Astrocyte (in vitro differentiated cells and primary cell): ENCODE results near the gene KLHL22. TPM values are rescaled to one million over a fixed set of nuclear protein-coding genes. Genes with fewer than 3 reads are reported as not detected.
"Not testable (repeated sequence)": the region's sequence is repeated elsewhere in the genome, so short reads cannot be mapped to it uniquely, and the experiment has no call there.

Experiments used
- DNase-seq: peaks from one replicate; pipeline ENCODE4 v3.0.0-alpha.2; 2010; ENCODE audit warnings: low read depth
- FAIRE-seq: peaks from 2 replicates; lab custom pipeline; 2011; peaks lifted over from hg19 to GRCh38; lab: Jason Lieb, UNC
- H2AFZ ChIP-seq: 2 replicates; pipeline ENCODE4 v1.6.0; 2012; ENCODE audit warnings: low read depth, low read length, inconsistent platforms
- H3K27ac ChIP-seq: 2 replicates; pipeline ENCODE4 v1.5.1; 2011; ENCODE audit warnings: low read depth, low read length, inconsistent platforms
- H3K27me3 ChIP-seq: 2 replicates; pipeline ENCODE4 v1.6.0; 2011; ENCODE audit warnings: low read length, inconsistent platforms; ENCODE audit not compliant: insufficient read depth
- H3K36me3 ChIP-seq: 2 replicates; pipeline ENCODE4 v1.5.1; 2011; ENCODE audit warnings: low read length, inconsistent platforms; ENCODE audit not compliant: insufficient read depth
- H3K4me1 ChIP-seq: 2 replicates; pipeline ENCODE4 v1.5.1; 2011; ENCODE audit warnings: low read length, inconsistent platforms; ENCODE audit not compliant: insufficient read depth
- H3K4me2 ChIP-seq: 2 replicates; pipeline ENCODE4 v1.6.0; 2012; ENCODE audit warnings: low read length, inconsistent platforms
- H3K4me3 ChIP-seq: 2 replicates; pipeline ENCODE4 v1.5.1; 2011; ENCODE audit warnings: low read depth, mild to moderate bottlenecking, low read length, inconsistent platforms; ENCODE audit not compliant: insufficient read depth
- H3K79me2 ChIP-seq: 2 replicates; pipeline ENCODE4 v1.6.0; 2012; ENCODE audit warnings: mild to moderate bottlenecking, low read length, inconsistent platforms; ENCODE audit not compliant: insufficient read depth
- H3K9ac ChIP-seq: 2 replicates; pipeline ENCODE4 v1.6.0; 2012; ENCODE audit warnings: mild to moderate bottlenecking, low read length, inconsistent platforms
- H3K9me3 ChIP-seq: 2 replicates; pipeline ENCODE4 v1.5.1; 2012; ENCODE audit warnings: low read depth, mild to moderate bottlenecking, low read length, inconsistent platforms; ENCODE audit not compliant: insufficient read depth
- H4K20me1 ChIP-seq: 2 replicates; pipeline ENCODE4 v1.6.0; 2012; ENCODE audit warnings: low read length, inconsistent platforms; ENCODE audit not compliant: insufficient read depth
- H3K27ac Mint-ChIP-seq: one replicate; pipeline ENCODE4 v1.8.0; 2021; ENCODE audit warnings: mild to moderate bottlenecking, mixed read lengths; ENCODE audit not compliant: unreplicated experiment
- H3K27me3 Mint-ChIP-seq: one replicate; pipeline ENCODE4 v1.8.0; 2021; ENCODE audit warnings: low read depth, mixed read lengths; ENCODE audit not compliant: unreplicated experiment
- H3K36me3 Mint-ChIP-seq: one replicate; pipeline ENCODE4 v1.8.0; 2021; ENCODE audit warnings: low read depth, mixed read lengths; ENCODE audit not compliant: unreplicated experiment
- H3K4me1 Mint-ChIP-seq: one replicate; pipeline ENCODE4 v1.8.0; 2021; ENCODE audit warnings: low read depth, mixed read lengths; ENCODE audit not compliant: unreplicated experiment
- H3K4me3 Mint-ChIP-seq: one replicate; pipeline ENCODE4 v1.8.0; 2021; ENCODE audit warnings: mild to moderate bottlenecking, moderate library complexity, mixed read lengths; ENCODE audit not compliant: unreplicated experiment
- H3K9me3 Mint-ChIP-seq: one replicate; pipeline ENCODE4 v1.8.0; 2021; ENCODE audit warnings: mild to moderate bottlenecking, mixed read lengths; ENCODE audit not compliant: unreplicated experiment
- EZH2 ChIP-seq: IDR thresholded peaks from 2 replicates; pipeline ENCODE4 v1.6.1; 2012; ENCODE audit warnings: mild to moderate bottlenecking, low read length, inconsistent platforms; ENCODE audit not compliant: insufficient read depth
- total RNA-seq: library from RNA; stranded (reverse); gene quantifications from 2 replicates; pipeline ENCODE4 v1.2.1, GENCODE V29; 2021
- TF ChIP-seq, protein P1 (sequence below): IDR thresholded peaks from 2 replicates; pipeline ENCODE4 v1.5.1; 2011; ENCODE audit warnings: low read depth, mild to moderate bottlenecking, inconsistent platforms, low read length, moderate library complexity; ENCODE audit not compliant: insufficient read depth

KLHL22 gene
- total RNA-seq, 1 donor from 2014 or later: 14.0 TPM

DNA sequence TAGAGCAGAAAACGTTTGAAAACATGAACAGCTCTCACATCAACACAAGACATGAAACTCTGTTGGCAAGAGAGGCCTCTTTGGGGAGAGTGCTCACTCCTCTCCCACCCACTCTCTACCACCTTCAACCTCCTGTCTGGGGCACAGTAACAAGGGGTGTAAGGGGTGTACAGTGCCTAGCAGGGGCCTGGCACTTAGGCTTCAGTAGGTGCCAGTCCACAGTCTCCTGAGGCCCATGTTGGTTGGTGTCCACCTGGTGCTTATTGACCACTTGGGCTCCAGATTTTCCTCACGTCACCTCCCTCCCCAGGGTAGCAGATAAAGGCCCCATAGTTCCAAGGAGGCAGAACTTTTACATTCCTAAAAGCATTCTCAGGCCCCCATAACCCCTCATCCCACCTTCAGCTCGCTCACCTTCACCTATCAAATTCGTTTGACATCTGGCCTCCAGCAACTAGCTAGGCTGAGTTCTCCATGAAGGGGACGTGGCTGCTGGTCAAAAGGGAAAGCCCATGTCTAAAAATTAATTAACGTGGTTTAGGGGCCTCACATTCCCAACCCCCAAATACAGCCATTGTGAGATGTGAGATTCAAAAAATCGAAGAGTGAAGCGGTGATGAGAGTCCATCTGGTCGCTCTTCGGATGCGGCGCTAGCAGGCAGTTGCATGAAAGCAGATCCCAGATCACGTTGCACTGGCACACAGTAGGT lies 11.1 kb upstream of the KLHL22 start:
- H3K4me1 Mint-ChIP-seq: peaks cover 32% of the 10 kb centered on the region
- DNase-seq (no peak), FAIRE-seq (no peak)
- Histone ChIP-seq H4K20me1 (peaks cover 29% of the 10 kb centered on the region), H3K9ac (peak overlapping the region; percentile 98), H3K9me3 (no peaks in the 10 kb centered on the region), H3K4me2 (peak overlapping the region; percentile 98), H3K4me3 (peak overlapping the region; percentile 81), H2AFZ (peak overlapping the region; percentile 87), H3K27ac (peak overlapping the region; percentile 97), H3K36me3 (no peaks in the 10 kb centered on the region), H3K27me3 (no peaks in the 10 kb centered on the region), H3K4me1 (peaks cover 40% of the 10 kb centered on the region), H3K79me2 (peaks cover 48% of the 10 kb centered on the region)
- H3K27ac Mint-ChIP-seq: peak overlapping the region; percentile 93
- no peaks in the 10 kb centered on the region for H3K27me3 Mint-ChIP-seq
- H3K36me3 Mint-ChIP-seq: peaks cover 7% of the 10 kb centered on the region
- peak overlapping the region; percentile 94 for H3K4me3 Mint-ChIP-seq
- no peaks in the 10 kb centered on the region for H3K9me3 Mint-ChIP-seq
- TF ChIP-seq, protein P1, sequence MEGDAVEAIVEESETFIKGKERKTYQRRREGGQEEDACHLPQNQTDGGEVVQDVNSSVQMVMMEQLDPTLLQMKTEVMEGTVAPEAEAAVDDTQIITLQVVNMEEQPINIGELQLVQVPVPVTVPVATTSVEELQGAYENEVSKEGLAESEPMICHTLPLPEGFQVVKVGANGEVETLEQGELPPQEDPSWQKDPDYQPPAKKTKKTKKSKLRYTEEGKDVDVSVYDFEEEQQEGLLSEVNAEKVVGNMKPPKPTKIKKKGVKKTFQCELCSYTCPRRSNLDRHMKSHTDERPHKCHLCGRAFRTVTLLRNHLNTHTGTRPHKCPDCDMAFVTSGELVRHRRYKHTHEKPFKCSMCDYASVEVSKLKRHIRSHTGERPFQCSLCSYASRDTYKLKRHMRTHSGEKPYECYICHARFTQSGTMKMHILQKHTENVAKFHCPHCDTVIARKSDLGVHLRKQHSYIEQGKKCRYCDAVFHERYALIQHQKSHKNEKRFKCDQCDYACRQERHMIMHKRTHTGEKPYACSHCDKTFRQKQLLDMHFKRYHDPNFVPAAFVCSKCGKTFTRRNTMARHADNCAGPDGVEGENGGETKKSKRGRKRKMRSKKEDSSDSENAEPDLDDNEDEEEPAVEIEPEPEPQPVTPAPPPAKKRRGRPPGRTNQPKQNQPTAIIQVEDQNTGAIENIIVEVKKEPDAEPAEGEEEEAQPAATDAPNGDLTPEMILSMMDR: no peak
- TF ChIP-seq EZH2: no peak

DNA sequence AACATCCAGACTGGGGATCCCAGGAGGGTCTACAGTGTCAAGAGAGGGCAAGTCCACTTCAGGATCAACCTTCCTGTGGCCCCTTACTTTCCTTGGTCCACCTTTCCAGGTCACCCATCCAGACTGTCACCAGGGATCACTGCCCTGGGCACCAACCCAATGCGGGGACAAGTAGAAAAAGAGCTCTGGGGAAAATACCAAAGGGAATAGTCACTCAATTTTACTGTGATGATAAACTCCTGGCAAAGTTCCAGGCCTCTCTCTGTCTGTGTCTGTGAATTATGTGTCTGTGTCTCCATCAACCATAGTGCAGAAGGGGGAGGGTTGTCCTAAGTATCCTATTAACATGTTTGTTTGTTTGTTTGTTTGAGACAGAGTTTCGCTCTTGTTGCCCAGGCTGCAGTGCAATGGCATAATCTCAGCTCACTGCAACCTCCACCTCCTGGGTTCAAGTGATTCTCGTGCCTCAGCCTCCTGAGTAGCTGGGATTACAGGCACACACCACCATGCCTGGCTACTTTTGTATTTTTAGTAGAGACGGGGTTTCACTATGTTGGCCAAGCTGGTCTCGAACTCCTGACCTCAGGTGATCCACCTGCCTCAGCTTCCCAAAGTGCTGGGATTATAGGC lies 8.8 kb upstream of the KLHL22 start:
- H3K27me3 ChIP-seq, FAIRE-seq, H3K36me3 Mint-ChIP-seq, H3K4me3 ChIP-seq, H3K9ac ChIP-seq, H3K27me3 Mint-ChIP-seq, H4K20me1 ChIP-seq, H2AFZ ChIP-seq, H3K36me3 ChIP-seq, H3K9me3 ChIP-seq, H3K9me3 Mint-ChIP-seq: not testable (repeated sequence)
- peak overlapping the region; percentile 34 for H3K4me3 Mint-ChIP-seq
- DNase-seq: peak; percentile 49
- Histone ChIP-seq H3K27ac (peak overlapping the region; percentile 12), H3K4me2 (peak overlapping the region; percentile 39), H3K79me2 (peaks cover 25% of the 10 kb centered on the region), H3K4me1 (peaks cover 19% of the 10 kb centered on the region)
- peaks cover 19% of the 10 kb centered on the region for H3K4me1 Mint-ChIP-seq
- peak overlapping the region; percentile 85 for H3K27ac Mint-ChIP-seq

DNA sequence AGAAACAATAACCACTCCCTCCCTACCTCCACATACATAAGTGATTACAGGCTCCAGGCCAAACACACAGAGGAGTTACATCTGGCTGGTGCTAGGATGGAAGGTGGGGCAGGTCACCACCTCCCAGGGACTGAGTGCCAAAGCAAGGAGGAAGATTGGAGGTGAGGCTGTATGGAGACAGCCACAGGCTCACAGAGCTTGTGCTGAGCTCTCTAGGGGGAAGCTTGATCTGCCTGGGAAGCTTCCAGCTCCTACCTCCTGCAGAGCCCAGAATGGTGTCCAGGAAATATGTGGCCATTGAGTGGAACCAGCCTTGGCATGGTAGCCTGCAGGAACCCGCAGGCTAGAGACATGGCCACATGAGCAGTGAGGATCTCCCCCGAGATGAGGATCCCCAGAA lies 8.2 kb upstream of the KLHL22 start:
- Histone ChIP-seq H3K79me2 (peaks cover 19% of the 10 kb centered on the region), H3K9ac (no peak overlapping the region), H3K27ac (peak overlapping the region; percentile 12), H3K9me3 (no peaks in the 10 kb centered on the region), H3K36me3 (no peaks in the 10 kb centered on the region), H3K4me2 (peak overlapping the region; percentile 39), H3K4me3 (no peak overlapping the region), H2AFZ (no peak overlapping the region), H3K27me3 (no peaks in the 10 kb centered on the region), H4K20me1 (peaks cover 4% of the 10 kb centered on the region), H3K4me1 (peaks cover 14% of the 10 kb centered on the region)
- no peaks in the 10 kb centered on the region for H3K36me3 Mint-ChIP-seq
- H3K9me3 Mint-ChIP-seq: no peaks in the 10 kb centered on the region
- peak overlapping the region; percentile 85 for H3K27ac Mint-ChIP-seq
- no peak for DNase-seq
- no peaks in the 10 kb centered on the region for H3K27me3 Mint-ChIP-seq
- no peak for FAIRE-seq
- TF ChIP-seq, protein P1: no peak
- TF ChIP-seq EZH2: no peak
- H3K4me3 Mint-ChIP-seq: peak overlapping the region; percentile 34
- peaks cover 16% of the 10 kb centered on the region for H3K4me1 Mint-ChIP-seq
